Activated T-cell treated with anti-CD3 and anti-CD28 coated beads, Interleukin-2, amount 50 U/mL, for 24 hours (primary cell): Measurements from ENCODE around the gene MFAP3L.
"Not testable (repeated sequence)": the region's sequence is repeated elsewhere in the genome, so short reads cannot be mapped to it uniquely, and the experiment has no call there.

Experiments
- DNase-seq: peaks from one replicate; pipeline ENCODE4 v3.0.0-alpha.2; 2020
- H3K27ac Mint-ChIP-seq: 2 replicates; pipeline ENCODE4 v1.8.0; 2020; ENCODE audit warnings: mild to moderate bottlenecking, mixed read lengths
- H3K27me3 Mint-ChIP-seq: 2 replicates; pipeline ENCODE4 v1.8.0; 2020; ENCODE audit warnings: mixed read lengths
- H3K36me3 Mint-ChIP-seq: 2 replicates; pipeline ENCODE4 v1.8.0; 2020; ENCODE audit warnings: low read depth, mixed read lengths
- H3K4me1 Mint-ChIP-seq: 2 replicates; pipeline ENCODE4 v1.8.0; 2020; ENCODE audit warnings: low read depth, mixed read lengths
- H3K4me3 Mint-ChIP-seq: 2 replicates; pipeline ENCODE4 v1.8.0; 2020; ENCODE audit warnings: mild to moderate bottlenecking, moderate library complexity, mixed read lengths
- H3K9me3 Mint-ChIP-seq: 2 replicates; pipeline ENCODE4 v1.8.0; 2020; ENCODE audit warnings: mixed read lengths

The MFAP3L gene

DNA sequence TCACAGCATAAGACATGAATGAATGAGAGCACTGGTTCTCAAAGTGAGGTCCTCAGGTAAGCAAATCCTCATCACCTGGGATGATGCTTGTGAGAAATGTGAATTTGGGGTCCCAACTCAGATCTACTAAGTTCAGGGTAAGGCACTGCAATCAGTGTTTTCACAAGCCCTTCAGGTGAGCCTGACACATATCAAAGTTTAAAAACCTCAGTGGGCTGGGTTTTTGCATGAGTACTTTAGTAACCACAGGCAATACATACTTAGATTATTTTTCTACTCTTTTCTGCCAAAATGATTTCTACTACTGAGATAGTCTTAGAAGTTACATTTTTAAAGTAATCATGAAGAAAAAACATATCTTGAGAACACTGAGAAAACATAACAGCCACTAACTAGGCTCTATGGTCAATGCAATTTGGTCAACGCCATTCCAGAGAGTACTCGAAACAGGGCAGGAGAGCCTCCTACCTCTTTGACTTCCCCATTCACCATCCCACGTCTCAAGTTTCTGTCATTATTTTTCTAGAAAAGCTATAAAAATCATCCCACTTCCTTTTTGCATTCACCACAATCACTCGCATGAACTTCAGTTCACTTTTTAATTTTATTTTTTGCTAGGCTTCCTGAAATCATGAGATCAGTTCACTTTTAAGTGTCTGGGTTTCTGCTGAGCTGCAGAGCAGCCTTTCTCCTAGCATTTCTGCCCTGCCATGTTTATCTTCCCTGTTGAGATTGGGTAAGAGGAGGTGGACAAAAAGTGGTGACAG, 73.8 kb downstream of the MFAP3L start:
- Mint-ChIP-seq H3K4me3 (no peak overlapping the region), H3K9me3 (no peaks in the 10 kb centered on the region), H3K36me3 (no peaks in the 10 kb centered on the region), H3K4me1 (peaks cover 3% of the 10 kb centered on the region), H3K27ac (no peak overlapping the region), H3K27me3 (peaks cover 7% of the 10 kb centered on the region)
- DNase-seq: no peak

DNA sequence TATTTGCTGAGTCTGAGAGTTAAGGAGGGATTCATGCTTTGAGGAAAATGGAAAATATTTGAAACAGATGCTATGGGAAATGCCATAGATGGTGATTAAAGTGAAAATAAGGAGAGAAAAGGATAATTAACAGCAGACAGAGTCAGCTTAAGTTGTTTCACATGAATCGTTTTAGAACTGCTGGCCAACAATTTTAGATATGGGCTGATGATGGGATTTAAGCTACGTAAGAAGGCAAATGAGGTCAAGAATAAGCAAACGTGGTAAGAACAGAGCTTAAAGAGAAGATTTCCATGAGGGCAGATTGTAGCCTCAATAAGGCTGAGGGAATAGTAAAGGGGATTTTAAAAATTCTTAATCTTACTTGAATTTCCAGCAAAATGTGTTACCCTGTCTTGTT, 77.9 kb downstream of the MFAP3L start:
- H3K27me3 Mint-ChIP-seq: peaks cover 5% of the 10 kb centered on the region
- no peaks in the 10 kb centered on the region for H3K36me3 Mint-ChIP-seq
- H3K4me3 Mint-ChIP-seq: no peak overlapping the region
- H3K9me3 Mint-ChIP-seq: no peaks in the 10 kb centered on the region
- DNase-seq: no peak
- H3K4me1 Mint-ChIP-seq: peaks cover 3% of the 10 kb centered on the region
- H3K27ac Mint-ChIP-seq: no peak overlapping the region

DNA sequence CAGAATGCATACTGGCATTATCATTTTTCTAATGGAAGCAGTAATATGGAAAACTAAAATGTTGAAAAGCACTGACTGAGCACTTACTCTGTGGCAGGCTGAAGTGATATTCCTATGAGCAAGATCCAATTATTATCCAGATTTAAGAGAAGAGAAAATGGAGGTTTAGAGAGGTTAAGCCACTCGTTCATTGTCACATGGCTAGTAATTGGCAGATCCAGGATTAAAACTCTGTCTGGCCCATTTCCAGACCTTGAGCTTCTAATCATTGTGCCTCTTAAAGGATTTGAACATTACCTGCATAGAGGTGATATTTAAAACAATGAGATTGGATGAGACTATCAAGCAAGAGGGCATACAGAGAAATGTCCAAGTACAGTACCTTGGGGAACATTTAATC, 80.6 kb downstream of the MFAP3L start:
- Mint-ChIP-seq H3K4me1 (no peaks in the 10 kb centered on the region), H3K27me3 (peaks cover 5% of the 10 kb centered on the region)

DNA sequence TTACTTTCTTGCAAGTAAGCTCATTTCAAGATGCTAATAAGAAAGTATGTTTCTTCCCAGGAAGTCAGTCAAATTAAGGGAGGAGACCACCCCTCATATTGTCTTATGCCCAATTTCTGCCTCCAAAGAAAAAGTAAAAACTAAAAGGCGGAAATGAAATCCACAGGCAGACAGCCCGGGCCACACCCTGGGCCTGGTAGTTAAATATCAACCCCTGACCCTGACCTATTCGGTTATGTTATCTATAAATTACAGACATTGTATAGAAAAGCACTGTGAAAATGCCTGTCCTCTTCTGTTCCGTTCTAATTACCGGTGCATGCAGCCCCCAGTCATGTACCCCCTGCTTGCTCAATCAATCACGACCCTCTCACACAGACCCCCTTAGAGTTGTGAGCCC, 82.6 kb downstream of the MFAP3L start:
- H3K4me1 Mint-ChIP-seq, H3K27ac Mint-ChIP-seq, H3K4me3 Mint-ChIP-seq, DNase-seq, H3K27me3 Mint-ChIP-seq, H3K36me3 Mint-ChIP-seq, H3K9me3 Mint-ChIP-seq: not testable (repeated sequence)

More for the DNA sequence above, 80.6 kb downstream of the MFAP3L start:
- no peak overlapping the region for H3K27ac Mint-ChIP-seq
- no peaks in the 10 kb centered on the region for H3K36me3 Mint-ChIP-seq
- no peaks in the 10 kb centered on the region for H3K9me3 Mint-ChIP-seq
- no peak overlapping the region for H3K4me3 Mint-ChIP-seq
- DNase-seq: no peak

DNA sequence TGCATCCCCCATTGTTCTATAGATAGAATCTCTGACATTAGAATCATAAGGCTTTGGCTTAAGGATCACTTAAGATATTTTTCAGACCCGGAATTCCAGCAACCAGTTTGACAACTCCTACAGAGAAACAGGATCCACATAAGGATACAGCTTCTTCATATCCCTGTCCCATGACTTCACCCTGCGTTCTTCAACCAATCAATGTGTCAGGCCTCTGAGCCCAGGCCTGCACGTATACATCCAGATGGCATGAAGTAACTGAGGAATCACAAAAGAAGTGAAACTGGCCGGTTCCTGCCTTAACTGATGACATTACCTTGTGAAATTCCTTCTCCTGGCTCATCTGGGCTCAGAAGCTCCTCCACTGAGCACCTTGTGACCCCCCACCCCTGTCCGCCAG, 85.1 kb downstream of the MFAP3L start:
- Mint-ChIP-seq H3K9me3 (no peaks in the 10 kb centered on the region), H3K27ac (no peak overlapping the region), H3K4me3 (no peak overlapping the region), H3K36me3 (no peaks in the 10 kb centered on the region), H3K27me3 (no peaks in the 10 kb centered on the region), H3K4me1 (no peaks in the 10 kb centered on the region)
- no peak for DNase-seq

DNA sequence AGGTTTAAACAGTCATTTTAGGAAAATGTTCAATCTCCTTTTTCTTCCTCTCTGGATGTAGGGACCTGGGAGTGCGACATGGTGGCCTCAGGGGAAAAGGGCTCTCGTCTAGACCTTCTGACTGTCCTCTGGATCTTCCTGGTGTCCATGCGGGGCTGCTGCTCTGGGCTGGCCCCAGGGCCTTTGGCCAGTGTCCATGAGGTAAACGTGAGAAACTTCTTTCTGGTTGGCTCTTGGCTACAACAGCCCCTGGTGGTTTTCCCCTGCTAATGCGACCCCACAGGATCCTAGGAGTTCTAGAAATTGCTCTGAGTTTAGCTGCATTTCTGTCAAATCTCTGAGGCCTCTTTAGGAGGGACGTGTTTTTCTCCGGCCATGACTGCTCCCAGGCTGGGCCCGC, 85.7 kb downstream of the MFAP3L start:
- no peak overlapping the region for H3K4me3 Mint-ChIP-seq
- H3K36me3 Mint-ChIP-seq: no peaks in the 10 kb centered on the region
- DNase-seq: no peak
- H3K9me3 Mint-ChIP-seq: no peaks in the 10 kb centered on the region
- H3K27me3 Mint-ChIP-seq: no peaks in the 10 kb centered on the region
- H3K27ac Mint-ChIP-seq: no peak overlapping the region
- no peaks in the 10 kb centered on the region for H3K4me1 Mint-ChIP-seq
